Transverse colon (tissue), 4 donors: ENCODE measurements around the gene EIF3J. TPM values are rescaled to one million over a fixed set of nuclear protein-coding genes. Genes with fewer than 3 reads are reported as not detected.
"Not testable (repeated sequence)": the region's sequence is repeated elsewhere in the genome, so short reads cannot be mapped to it uniquely, and the experiment has no call there.

Source experiments
- DNase-seq: peaks from one replicate; pipeline ENCODE4 v3.0.0-alpha.2; 2019
- H3K27ac ChIP-seq, 4 donors: fragments of 200-600 bp; sonication (generic); 2 replicates each; pipeline ENCODE4 v1.5.1; 2016 to 2018; ENCODE audit warnings: inconsistent platforms in 4 of 4
- H3K27me3 ChIP-seq: fragments of 200-600 bp; sonication (generic); 2 replicates; pipeline ENCODE4 v1.5.1; 2017; ENCODE audit warnings: inconsistent platforms
- H3K36me3 ChIP-seq, 4 donors: fragments of 200-600 bp; sonication (generic); 2 replicates each; pipeline ENCODE4 v1.5.1; 2017 to 2019; ENCODE audit warnings: inconsistent platforms in 4 of 4
- H3K4me1 ChIP-seq, 4 donors: fragments of 200-600 bp; sonication (generic); 2 replicates each; pipeline ENCODE4 v1.5.1; 2017 to 2020; ENCODE audit warnings: inconsistent platforms in 4 of 4
- H3K4me3 ChIP-seq, 4 donors: fragments of 200-600 bp; sonication (generic); 1 replicate in 1 of 4; 2 replicates in 3 of 4; pipeline versions ENCODE4 v1.5.1 to v1.6.1; 2017 to 2019; ENCODE audit warnings: inconsistent platforms in 4 of 4
- H3K9me3 ChIP-seq, 2 donors: fragments of 200-600 bp; sonication (generic); 2 replicates each; pipeline ENCODE4 v1.5.1; 2017 to 2019; ENCODE audit warnings: inconsistent platforms in 2 of 2
- EP300 ChIP-seq: sonication (generic); formaldehyde crosslinking; IDR thresholded peaks from one replicate; pipeline ENCODE4 v1.6.1; 2017; ENCODE audit warnings: antibody characterized with exemption, low read depth
- POLR2A ChIP-seq: fragments of 450-650 bp; IDR thresholded peaks from one replicate; pipeline ENCODE4 v1.6.1; 2016; ENCODE audit warnings: antibody characterized with exemption, mild to moderate bottlenecking, moderate library complexity
- POLR2AphosphoS5 ChIP-seq, 3 donors: sonication (generic); formaldehyde crosslinking; IDR thresholded peaks; one replicate each; pipeline ENCODE4 v1.6.1; 2016; ENCODE audit warnings: antibody characterized with exemption in 3 of 3
- WGBS, 2 donors: methylation state at CpG; one replicate each; pipeline ENCODE4 v1.1.5; 2018; ENCODE audit warnings: low coverage in 1 of 2; 5-methylcytosine and 5-hydroxymethylcytosine counted together
- in situ Hi-C, 4 donors: fragments of 200-750 bp; cut with MboI; loops; one replicate each; pipeline versions ENCODE4 v1.15.0 to v1.15.1; 2017; ENCODE audit warnings: low sequenced_read_pairs in 3 of 4, low pct_ligation_motif_present in 1 of 4, low pct_unique_long_range_greater_than_20kb in 1 of 4
- intact Hi-C: fragments of 100-400 bp; cut with DNase I; formaldehyde crosslinking; loops from one replicate; pipeline ENCODE4 v1.15.1; 2023; ENCODE audit warnings: low total_unique reads
- total RNA-seq, 4 donors: library from RNA; depleted of rRNA; stranded (reverse); fragments of >200 nt; gene quantifications; one replicate each; pipeline ENCODE4 v1.1.0, GENCODE V29; 2016
- TF ChIP-seq, protein P1 (sequence below), 5 experiments: fragments of 200-600 bp in 3 of 5; fragments of 450-650 bp in 2 of 5; sonication (generic) in 3 of 5; IDR thresholded peaks; 1 replicate in 2 of 5; 2 replicates in 3 of 5; pipeline ENCODE4 v1.5.1; 2016 to 2017; ENCODE audit warnings: antibody characterized with exemption in 5 of 5, inconsistent platforms in 3 of 5, mild to moderate bottlenecking in 2 of 5, moderate library complexity in 1 of 5

EIF3J gene
- total RNA-seq, 4 donors from 2014 or later, result 27.7 to 55.6 (median 42.2) TPM

DNA sequence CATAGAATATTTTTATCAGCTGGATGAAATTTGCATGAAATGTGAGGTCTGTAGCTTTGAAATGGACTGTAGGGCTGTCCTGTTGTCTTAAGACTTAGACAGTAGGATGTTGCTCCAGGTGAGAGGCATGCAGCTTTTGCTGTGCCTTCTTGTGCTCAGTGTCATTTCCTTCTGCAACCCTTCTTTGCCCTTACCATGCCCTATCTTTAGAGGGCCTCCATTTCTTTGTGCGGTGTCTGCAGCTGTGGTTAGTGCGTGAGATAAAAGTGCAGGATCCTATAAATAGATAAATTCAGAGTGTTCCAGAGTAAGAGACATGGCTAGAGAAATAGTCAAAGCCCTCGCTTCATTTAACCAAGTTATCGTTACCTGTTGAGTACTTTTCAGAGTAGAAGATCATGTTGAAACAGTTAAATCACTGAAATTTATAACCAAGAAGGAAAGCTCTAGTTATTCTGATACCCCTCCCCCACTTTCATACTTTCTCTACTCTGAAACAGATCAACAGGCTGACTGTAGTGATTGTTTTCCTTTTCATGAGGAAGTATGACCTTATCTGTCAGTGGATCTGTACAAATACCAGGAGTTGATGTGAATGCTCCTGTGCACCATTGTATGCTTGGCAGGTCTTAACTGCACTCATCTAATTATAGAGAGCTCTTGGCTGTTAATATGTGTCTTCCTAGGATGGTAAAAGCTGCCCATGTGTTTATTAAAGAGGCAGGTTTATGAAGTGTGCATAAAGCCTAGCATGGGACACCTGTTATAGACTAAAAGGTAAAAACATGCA, 18.2 kb downstream of the EIF3J start:
- no peak for DNase-seq
- 87 to 92% methylated on average over 4 of the region's 4 CpGs for WGBS, 2 donors
- Histone ChIP-seq H3K27me3 (no peaks in the 10 kb centered on the region), H3K9me3 (no peaks in the 10 kb centered on the region), H3K4me1 (no peaks in the 10 kb centered on the region), H3K4me3 (no peak overlapping the region), H3K27ac (no peak overlapping the region), H3K36me3 (peaks cover 0 to 70% (median 36%) of the 10 kb centered on the region in 4 donors)
- intact Hi-C loops (no loop called here), in situ Hi-C loops (no loop called here)
- TF ChIP-seq EP300 (no peak), POLR2AphosphoS5 (IDR thresholded peaks at IDR 0.05) (no peak), POLR2A (no peak)
- TF ChIP-seq, protein P1, sequence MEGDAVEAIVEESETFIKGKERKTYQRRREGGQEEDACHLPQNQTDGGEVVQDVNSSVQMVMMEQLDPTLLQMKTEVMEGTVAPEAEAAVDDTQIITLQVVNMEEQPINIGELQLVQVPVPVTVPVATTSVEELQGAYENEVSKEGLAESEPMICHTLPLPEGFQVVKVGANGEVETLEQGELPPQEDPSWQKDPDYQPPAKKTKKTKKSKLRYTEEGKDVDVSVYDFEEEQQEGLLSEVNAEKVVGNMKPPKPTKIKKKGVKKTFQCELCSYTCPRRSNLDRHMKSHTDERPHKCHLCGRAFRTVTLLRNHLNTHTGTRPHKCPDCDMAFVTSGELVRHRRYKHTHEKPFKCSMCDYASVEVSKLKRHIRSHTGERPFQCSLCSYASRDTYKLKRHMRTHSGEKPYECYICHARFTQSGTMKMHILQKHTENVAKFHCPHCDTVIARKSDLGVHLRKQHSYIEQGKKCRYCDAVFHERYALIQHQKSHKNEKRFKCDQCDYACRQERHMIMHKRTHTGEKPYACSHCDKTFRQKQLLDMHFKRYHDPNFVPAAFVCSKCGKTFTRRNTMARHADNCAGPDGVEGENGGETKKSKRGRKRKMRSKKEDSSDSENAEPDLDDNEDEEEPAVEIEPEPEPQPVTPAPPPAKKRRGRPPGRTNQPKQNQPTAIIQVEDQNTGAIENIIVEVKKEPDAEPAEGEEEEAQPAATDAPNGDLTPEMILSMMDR (IDR thresholded peaks at IDR 0.05), result no peak

DNA sequence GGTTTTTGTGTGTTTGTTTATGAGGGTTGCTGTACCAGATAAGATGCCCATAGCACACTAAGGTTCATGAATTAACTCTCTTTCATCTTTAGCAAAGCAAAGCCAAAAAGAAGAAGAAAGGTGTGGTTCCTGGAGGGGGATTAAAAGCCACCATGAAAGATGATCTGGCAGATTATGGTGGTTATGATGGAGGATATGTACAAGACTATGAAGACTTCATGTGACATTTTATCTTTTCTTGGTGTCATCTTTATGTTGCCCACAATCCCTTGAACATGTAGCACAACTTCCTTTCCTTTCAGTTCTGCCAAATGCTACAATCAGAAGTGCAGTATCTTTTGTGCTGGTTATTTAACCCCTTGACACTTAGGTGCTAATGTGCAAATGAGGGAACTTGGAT, 24.0 kb downstream of the EIF3J start:
- in situ Hi-C loops, DNase-seq, intact Hi-C loops, H3K9me3 ChIP-seq, H3K4me1 ChIP-seq, H3K27me3 ChIP-seq, H3K27ac ChIP-seq, H3K4me3 ChIP-seq: not testable (repeated sequence)
- peaks cover 2 to 80% (median 40%) of the 10 kb centered on the region in 4 donors for H3K36me3 ChIP-seq

DNA sequence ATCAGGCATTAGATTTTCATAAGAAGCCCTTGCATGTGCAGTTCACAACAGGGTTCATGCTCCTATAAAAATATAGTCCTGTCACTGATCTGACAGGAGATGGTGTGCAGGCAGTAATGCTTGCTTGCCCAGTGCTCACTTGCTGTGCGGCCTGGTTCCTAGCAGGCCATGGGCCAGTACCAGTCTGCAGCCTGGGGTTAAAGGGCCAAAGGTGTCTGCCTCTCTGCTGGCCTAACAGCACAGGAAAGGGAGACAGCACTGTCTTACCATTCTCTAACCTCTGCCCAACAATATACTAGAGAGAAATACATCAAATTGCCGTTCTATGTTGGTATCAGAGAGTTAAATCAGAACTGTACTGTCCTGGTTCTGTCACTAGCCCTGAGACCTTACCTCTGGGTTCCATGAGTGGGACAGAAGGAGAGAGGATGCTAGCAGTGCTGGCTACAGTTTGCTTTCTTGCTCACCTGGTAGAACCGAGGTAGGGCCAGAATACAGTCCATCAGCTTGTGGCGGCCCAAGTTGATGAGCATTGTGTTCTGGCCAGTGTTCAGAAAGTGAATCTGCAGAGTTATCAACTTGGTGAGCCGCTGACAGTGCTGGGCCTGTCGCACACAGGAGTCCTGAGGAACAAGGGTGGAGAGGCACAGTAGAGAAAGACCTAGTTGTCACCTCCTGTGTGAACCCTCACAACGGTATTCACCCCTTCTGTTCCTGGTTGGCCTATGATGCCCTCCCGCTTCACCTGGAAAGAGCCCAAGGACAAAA, 28.6 kb downstream of the EIF3J start:
- H3K4me1 ChIP-seq, result no peaks in the 10 kb centered on the region
- whole genome bisulfite sequencing, 2 donors, result 99 to 100% methylated on average over 7 to 8 of the region's 8 CpGs
- in situ Hi-C loops (no loop called here), intact Hi-C loops (no loop called here)
- no peak overlapping the region for H3K27ac ChIP-seq
- no peak overlapping the region for H3K4me3 ChIP-seq
- DNase-seq, result no peak
- TF ChIP-seq, protein P1 (IDR thresholded peaks at IDR 0.05), result no peak
- TF ChIP-seq EP300, result no peak
- TF ChIP-seq POLR2AphosphoS5 (IDR thresholded peaks at IDR 0.05), result no peak
- no peak for TF ChIP-seq POLR2A
- no peaks in the 10 kb centered on the region for H3K27me3 ChIP-seq
- no peaks in the 10 kb centered on the region for H3K9me3 ChIP-seq
- H3K36me3 ChIP-seq, result peaks cover 2 to 84% (median 36%) of the 10 kb centered on the region in 4 donors

DNA sequence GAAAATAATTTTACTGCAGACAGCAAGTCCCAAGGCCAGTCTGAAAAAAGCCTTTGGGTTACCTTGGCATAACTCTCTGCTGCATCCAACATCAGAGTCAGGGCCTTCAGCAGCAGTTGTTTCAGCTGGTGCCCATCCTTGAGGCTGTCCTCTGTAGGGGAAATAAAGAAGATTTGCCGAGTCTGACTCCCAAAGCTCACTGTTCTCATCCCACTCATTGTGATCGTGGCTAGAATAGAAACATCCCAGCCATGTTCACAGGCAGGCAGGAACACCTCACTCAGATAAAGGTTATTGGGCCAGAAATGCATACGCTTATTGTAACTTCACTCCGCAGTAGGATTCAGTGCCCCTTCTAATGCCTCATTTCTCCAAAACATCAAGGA, 29.2 kb downstream of the EIF3J start:
- Histone ChIP-seq H3K36me3 (peaks cover 2 to 82% (median 36%) of the 10 kb centered on the region in 4 donors), H3K9me3 (no peaks in the 10 kb centered on the region), H3K4me3 (no peak overlapping the region), H3K27ac (no peak overlapping the region), H3K27me3 (no peaks in the 10 kb centered on the region), H3K4me1 (no peaks in the 10 kb centered on the region)
- 95 to 100% methylated on average over 2 to 4 of the region's 4 CpGs for WGBS, 2 donors
- in situ Hi-C loops, result no loop called here
- intact Hi-C loops, result no loop called here
- DNase-seq, result no peak
- TF ChIP-seq, protein P1 (IDR thresholded peaks at IDR 0.05), result no peak
- TF ChIP-seq POLR2A (no peak), EP300 (no peak), POLR2AphosphoS5 (IDR thresholded peaks at IDR 0.05) (no peak)
